Gastroesophageal sphincter (tissue), 4 donors: ENCODE data around the gene WDR49. TPM values are rescaled to one million over a fixed set of nuclear protein-coding genes. Genes with fewer than 3 reads are reported as not detected.

Experiments used
- ATAC-seq: fragments of 150-250 bp; one replicate; pipeline ENCODE4 v1.9.1; 2016; ENCODE audit warnings: mild to moderate bottlenecking, moderate library complexity
- H3K27ac ChIP-seq, 4 donors: fragments of 200-600 bp; sonication (generic) in 3 of 4; 1 replicate in 3 of 4; 2 replicates in 1 of 4; pipeline ENCODE4 v1.5.1; 2016 to 2019
- H3K27me3 ChIP-seq: fragments of 200-600 bp; sonication (generic); one replicate; pipeline ENCODE4 v1.5.1; 2019
- H3K36me3 ChIP-seq, 2 donors: fragments of 200-600 bp; sonication (generic); one replicate each; pipeline ENCODE4 v1.5.1; 2019; ENCODE audit warnings: control low read depth in 1 of 2
- H3K4me1 ChIP-seq, 3 donors: fragments of 200-600 bp; sonication (generic); 1 replicate in 2 of 3; 2 replicates in 1 of 3; pipeline ENCODE4 v1.5.1; 2016 to 2019; ENCODE audit warnings: control low read depth in 2 of 3
- H3K4me3 ChIP-seq, 2 donors: fragments of 200-600 bp; sonication (generic); one replicate each; pipeline ENCODE4 v1.5.1; 2019; ENCODE audit warnings: mild to moderate bottlenecking in 1 of 2, moderate library complexity in 1 of 2
- H3K9me3 ChIP-seq, 3 donors: fragments of 200-600 bp; sonication (generic); one replicate each; pipeline ENCODE4 v1.5.1; 2017 to 2019; ENCODE audit warnings: control low read depth in 2 of 3
- CTCF ChIP-seq, 4 experiments: fragments of 200-600 bp in 2 of 4; fragments of 450-650 bp in 2 of 4; sonication (generic) in 1 of 4; IDR thresholded peaks; one replicate each; pipeline ENCODE4 v1.5.1; 2017 to 2019; ENCODE audit warnings: antibody characterized with exemption in 4 of 4, mild to moderate bottlenecking in 2 of 4, moderate library complexity in 2 of 4
- EP300 ChIP-seq: sonication (generic); formaldehyde crosslinking; IDR thresholded peaks from one replicate; pipeline ENCODE4 v1.6.1; 2017; ENCODE audit warnings: antibody characterized with exemption, mild to moderate bottlenecking
- POLR2A ChIP-seq, 2 donors: fragments of 450-650 bp; IDR thresholded peaks; one replicate each; pipeline ENCODE4 v1.6.1; 2017; ENCODE audit warnings: antibody characterized with exemption in 2 of 2, mild to moderate bottlenecking in 2 of 2, moderate library complexity in 1 of 2
- POLR2AphosphoS5 ChIP-seq: sonication (generic); formaldehyde crosslinking; IDR thresholded peaks from one replicate; pipeline ENCODE4 v1.6.1; 2017; ENCODE audit warnings: antibody characterized with exemption
- WGBS, 2 donors: methylation state at CpG; one replicate each; pipeline ENCODE4 v1.1.5; 2018; ENCODE audit warnings: low coverage in 1 of 2; 5-methylcytosine and 5-hydroxymethylcytosine counted together
- total RNA-seq, 4 donors: library from RNA; depleted of rRNA; stranded (reverse); fragments of >200 nt; gene quantifications; one replicate each; pipeline ENCODE4 v1.1.0, GENCODE V29; 2016

WDR49 gene
- total RNA-seq, 4 donors from 2014 or later = 1.6 to 8.7 (median 4.9) TPM

GRCh38 chr3:167669699-167670098, 16.0 kb upstream of the WDR49 start:
- TF ChIP-seq EP300 (no peak), POLR2A (IDR thresholded peaks at IDR 0.05) (no peak), CTCF (IDR thresholded peaks at IDR 0.05) (no peak), POLR2AphosphoS5 (no peak)
- H3K27ac ChIP-seq = no peak overlapping the region
- H3K4me3 ChIP-seq = no peak overlapping the region
- WGBS, 2 donors = 60% methylated on average over 1 of the region's 1 CpG; no CpG with 5 or more reads in 1 of the 2 donors
- ATAC-seq = no peak
- peaks cover 0 to 33% of the 10 kb centered on the region in 2 donors for H3K36me3 ChIP-seq
- no peaks in the 10 kb centered on the region for H3K4me1 ChIP-seq
- no peaks in the 10 kb centered on the region for H3K27me3 ChIP-seq
- peaks cover 0 to 8% (median 0%) of the 10 kb centered on the region in 3 donors for H3K9me3 ChIP-seq

- Histone ChIP-seq H3K9me3 (peaks cover 0 to 8% (median 0%) of the 10 kb centered on the region in 3 donors), H3K27me3 (no peaks in the 10 kb centered on the region), H3K36me3 (peaks cover 0 to 23% of the 10 kb centered on the region in 2 donors), H3K27ac (no peak overlapping the region), H3K4me3 (no peak overlapping the region), H3K4me1 (no peaks in the 10 kb centered on the region)
- no peak for ATAC-seq
- no peak for TF ChIP-seq POLR2A (IDR thresholded peaks at IDR 0.05)
- WGBS, 2 donors = 88% methylated on average over 1 of the region's 1 CpG; no CpG with 5 or more reads in 1 of the 2 donors
Observed at GRCh38 chr3:167668651-167669050, 14.9 kb upstream of the WDR49 start.

GRCh38 chr3:167666563-167666962, 12.8 kb upstream of the WDR49 start:
- Histone ChIP-seq H3K27ac (no peak overlapping the region), H3K9me3 (no peaks in the 10 kb centered on the region), H3K4me3 (no peak overlapping the region), H3K4me1 (no peaks in the 10 kb centered on the region), H3K27me3 (no peaks in the 10 kb centered on the region), H3K36me3 (peaks cover 0 to 7% of the 10 kb centered on the region in 2 donors)
- TF ChIP-seq EP300 (no peak), POLR2A (IDR thresholded peaks at IDR 0.05) (no peak), POLR2AphosphoS5 (no peak), CTCF (IDR thresholded peaks at IDR 0.05) (no peak)
- no peak for ATAC-seq
- WGBS, 2 donors = 69 to 83% methylated on average over 1 to 2 of the region's 2 CpGs

- no peak for ATAC-seq
- Histone ChIP-seq H3K4me3 (no peak overlapping the region), H3K27me3 (no peaks in the 10 kb centered on the region), H3K36me3 (no peaks in the 10 kb centered on the region), H3K4me1 (no peaks in the 10 kb centered on the region), H3K27ac (no peak overlapping the region), H3K9me3 (no peaks in the 10 kb centered on the region)
- TF ChIP-seq POLR2A (IDR thresholded peaks at IDR 0.05) (no peak), EP300 (no peak), POLR2AphosphoS5 (no peak), CTCF (IDR thresholded peaks at IDR 0.05) (no peak)
- WGBS, 2 donors = 71 to 79% methylated on average over 5 of the region's 5 CpGs
Observed at GRCh38 chr3:167662919-167663400, 9.2 kb upstream of the WDR49 start.

GRCh38 chr3:167657684-167658225, 4.0 kb upstream of the WDR49 start:
- Histone ChIP-seq H3K36me3 (no peaks in the 10 kb centered on the region), H3K27me3 (no peaks in the 10 kb centered on the region), H3K4me3 (no peak overlapping the region), H3K9me3 (no peaks in the 10 kb centered on the region), H3K4me1 (peaks cover 0 to 2% (median 0%) of the 10 kb centered on the region in 3 donors), H3K27ac (no peak overlapping the region)
- ATAC-seq = no peak
- TF ChIP-seq CTCF (IDR thresholded peaks at IDR 0.05) (no peak), POLR2AphosphoS5 (no peak), EP300 (no peak), POLR2A (IDR thresholded peaks at IDR 0.05) (no peak)
- WGBS, 2 donors = 80 to 82% methylated on average over 1 to 3 of the region's 3 CpGs
